Measurements from ENCODE around the gene HOXD4. TPM values are rescaled to one million over a fixed set of nuclear protein-coding genes. Genes with fewer than 3 reads are reported as not detected.

The HOXD4 gene
- total RNA-seq, 4 donors from 2014 or later: 1.0 to 14.2 (median 1.9) TPM

DNA sequence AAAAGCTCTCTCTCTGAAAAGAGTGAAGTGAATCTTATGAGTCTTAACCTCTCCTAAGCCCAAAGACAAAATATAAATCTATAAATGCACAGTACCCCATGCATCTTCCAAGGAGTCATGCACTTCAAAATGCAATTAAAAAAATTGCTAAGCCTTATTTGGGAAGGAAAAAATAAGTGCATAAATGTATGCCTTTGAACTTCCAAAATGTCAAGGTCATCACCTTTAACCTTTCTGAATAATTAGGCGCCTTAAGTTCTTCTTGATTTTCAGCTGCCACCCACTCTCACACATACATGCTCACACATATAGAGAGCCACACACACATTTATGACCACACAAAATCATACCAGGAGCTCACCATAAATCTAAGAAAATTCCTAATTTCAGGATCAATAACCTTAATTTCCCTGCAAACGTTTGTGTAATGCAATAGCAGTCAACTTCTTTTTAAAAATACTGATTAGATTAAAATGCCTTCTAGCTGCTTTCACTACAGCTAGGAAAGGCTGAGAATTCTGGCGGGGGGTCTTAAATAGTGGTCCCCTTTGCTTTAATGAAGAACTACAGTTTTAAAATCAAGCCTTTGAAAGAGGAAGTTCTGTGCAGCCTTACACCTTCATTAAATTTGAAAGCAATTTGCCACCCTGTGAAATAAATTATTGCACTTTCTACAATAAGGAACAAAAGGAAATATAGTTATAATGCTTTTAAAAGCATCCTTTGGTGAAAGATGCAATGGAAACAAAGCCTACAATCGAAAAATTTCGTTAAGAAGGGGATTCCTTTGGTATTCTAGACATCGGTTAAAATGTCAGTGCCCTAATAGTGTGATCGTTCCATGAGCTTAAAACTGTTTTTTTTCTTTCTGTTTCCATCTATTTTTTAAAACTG is 40.7 kb upstream of the HOXD4 start:
- TF ChIP-seq, protein P1, sequence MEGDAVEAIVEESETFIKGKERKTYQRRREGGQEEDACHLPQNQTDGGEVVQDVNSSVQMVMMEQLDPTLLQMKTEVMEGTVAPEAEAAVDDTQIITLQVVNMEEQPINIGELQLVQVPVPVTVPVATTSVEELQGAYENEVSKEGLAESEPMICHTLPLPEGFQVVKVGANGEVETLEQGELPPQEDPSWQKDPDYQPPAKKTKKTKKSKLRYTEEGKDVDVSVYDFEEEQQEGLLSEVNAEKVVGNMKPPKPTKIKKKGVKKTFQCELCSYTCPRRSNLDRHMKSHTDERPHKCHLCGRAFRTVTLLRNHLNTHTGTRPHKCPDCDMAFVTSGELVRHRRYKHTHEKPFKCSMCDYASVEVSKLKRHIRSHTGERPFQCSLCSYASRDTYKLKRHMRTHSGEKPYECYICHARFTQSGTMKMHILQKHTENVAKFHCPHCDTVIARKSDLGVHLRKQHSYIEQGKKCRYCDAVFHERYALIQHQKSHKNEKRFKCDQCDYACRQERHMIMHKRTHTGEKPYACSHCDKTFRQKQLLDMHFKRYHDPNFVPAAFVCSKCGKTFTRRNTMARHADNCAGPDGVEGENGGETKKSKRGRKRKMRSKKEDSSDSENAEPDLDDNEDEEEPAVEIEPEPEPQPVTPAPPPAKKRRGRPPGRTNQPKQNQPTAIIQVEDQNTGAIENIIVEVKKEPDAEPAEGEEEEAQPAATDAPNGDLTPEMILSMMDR (IDR thresholded peaks at IDR 0.05): no peak
- ATAC-seq (ENCODE audit: low FRiP score): no peak

DNA sequence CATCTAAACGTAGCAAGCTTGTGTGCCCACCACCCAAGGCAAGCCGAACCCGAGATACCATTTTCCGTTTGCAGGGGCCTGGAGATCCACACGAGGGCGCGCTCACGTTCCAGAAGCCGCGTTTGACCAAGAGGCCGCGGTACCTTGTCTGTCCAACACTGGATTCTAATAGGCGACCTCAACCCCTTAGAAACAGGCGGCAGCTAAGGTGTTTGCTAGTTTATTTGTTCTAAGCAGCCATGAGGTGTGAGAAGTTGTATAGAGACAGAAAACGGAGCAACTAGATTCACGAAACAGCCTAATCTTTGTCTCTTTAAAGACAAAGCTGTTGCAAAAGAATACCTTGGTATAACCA is 40.1 kb upstream of the HOXD4 start:
- TF ChIP-seq, protein P1 (IDR thresholded peaks at IDR 0.05): no peak
- no peak for DNase-seq (ENCODE audit: low spot score)
- no peak for ATAC-seq (ENCODE audit: low FRiP score)

More for the DNA sequence above, 40.7 kb upstream of the HOXD4 start:
- DNase-seq (ENCODE audit: low spot score): no peak

DNA sequence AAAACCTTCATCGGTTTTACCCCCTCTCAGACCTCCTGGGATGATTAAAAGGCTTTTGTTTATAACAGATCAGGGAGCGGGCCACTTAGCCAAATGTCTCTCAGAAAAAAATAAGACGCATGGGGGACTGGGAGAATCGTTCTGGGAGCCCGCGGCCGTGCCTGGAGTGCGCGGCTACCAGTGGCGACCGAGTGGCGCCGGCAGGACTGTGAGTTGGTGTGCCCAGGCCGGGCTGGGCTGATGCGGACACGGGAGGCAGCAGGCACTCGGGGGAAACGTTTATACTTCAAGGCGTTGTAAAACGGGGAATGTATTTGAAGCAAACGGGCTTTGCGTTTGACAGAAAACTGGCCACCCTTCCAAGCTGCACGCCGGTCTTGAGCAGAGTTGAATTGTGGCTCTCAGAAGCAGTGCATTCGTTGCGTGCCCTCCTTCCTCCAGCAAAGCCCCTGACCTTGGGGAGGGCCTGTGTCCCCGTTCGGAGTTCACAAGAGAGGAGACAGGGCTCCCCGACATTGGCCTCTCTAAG is 39.4 kb upstream of the HOXD4 start:
- TF ChIP-seq, protein P1 (IDR thresholded peaks at IDR 0.05): no peak
- DNase-seq (ENCODE audit: low spot score) (no peak), ATAC-seq (ENCODE audit: low FRiP score) (no peak)

DNA sequence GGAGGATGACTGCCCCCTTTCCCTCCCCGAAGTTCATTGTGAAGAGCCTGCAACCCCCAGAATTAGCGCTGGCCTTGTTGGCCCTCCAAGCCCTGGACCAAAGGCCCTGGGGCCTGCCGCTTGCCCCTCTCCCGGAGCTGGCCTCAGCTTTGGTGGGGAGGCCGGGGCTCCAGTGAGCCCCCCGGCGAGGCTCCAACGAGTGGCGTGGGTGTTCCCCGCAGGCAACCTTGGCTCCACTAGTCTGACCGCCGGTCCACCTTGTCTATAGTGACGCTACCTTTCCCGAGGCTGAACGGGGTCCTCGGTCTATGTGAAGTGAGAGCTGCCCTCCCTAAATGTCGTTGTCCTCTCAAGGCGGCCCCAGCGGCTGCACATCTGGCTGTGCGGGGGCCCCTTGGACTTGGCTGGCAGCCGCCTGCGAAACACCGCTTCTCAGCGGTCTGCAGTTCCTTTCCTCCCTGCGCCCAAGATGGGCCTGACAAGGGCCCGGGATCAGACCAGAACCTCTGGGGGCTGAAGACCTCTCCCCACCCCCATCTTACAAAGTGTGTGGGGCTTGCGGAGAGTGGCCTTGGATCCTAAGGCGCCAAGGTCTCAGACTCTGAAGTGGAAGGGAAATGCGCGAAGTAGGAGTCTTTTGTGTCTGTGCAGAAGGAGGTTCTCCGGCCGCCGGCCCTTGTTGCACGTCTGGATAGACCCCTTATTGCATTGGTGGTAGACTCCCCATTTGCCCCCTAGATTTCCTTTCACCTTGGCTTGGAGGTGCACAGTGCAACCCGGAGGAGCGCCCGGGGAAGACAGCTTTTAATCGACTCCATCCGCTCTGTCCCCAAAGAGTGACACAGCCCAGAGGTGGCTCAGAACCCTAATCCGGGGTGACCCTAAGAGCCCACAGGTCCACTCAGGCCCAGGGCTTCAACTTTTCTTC is 38.7 kb upstream of the HOXD4 start:
- ATAC-seq (ENCODE audit: low FRiP score) (no peak), DNase-seq (ENCODE audit: low spot score) (no peak)
- TF ChIP-seq, protein P1 (IDR thresholded peaks at IDR 0.05): no peak

DNA sequence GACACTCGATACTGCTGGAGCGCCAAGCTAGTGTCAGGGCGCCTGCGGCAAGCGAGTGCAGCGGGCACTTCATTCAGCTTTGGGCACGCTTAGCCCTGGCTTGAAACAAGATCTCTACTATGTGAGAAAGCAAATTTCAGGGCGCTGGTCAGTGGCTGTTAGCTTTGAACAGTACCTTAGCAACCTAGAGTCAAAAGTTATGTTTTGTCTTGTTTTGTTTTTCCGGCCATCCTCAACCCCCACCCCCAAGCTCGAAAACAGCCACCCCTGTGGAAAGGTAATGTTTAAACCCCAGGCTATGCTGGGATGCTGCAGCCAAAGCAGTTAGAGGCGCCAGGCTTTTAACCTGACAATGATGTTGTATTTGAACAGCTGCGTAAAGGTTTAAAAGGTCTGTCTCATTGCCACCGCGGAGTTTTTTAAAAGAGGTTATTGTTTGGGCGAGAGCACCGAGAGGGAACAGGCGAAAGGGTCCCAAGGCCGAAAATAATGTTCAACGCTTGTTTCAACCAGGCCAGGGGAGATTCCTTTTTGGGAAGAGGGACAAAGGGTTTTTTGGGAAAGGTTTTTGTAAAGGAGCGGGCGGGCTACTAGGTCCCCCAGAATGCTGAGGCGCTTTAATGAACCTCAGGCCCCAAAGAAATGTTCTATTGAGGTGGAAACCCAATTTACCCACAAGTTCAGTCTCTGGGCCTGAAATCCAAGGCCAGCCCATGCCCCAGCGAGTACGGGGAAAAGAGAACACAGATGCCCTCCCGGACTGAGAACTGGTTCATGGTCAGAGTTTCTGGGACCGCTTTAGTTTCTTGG is 37.0 kb upstream of the HOXD4 start:
- TF ChIP-seq, protein P1 (IDR thresholded peaks at IDR 0.05): no peak
- no peak for ATAC-seq (ENCODE audit: low FRiP score)
- DNase-seq (ENCODE audit: low spot score): no peak

DNA sequence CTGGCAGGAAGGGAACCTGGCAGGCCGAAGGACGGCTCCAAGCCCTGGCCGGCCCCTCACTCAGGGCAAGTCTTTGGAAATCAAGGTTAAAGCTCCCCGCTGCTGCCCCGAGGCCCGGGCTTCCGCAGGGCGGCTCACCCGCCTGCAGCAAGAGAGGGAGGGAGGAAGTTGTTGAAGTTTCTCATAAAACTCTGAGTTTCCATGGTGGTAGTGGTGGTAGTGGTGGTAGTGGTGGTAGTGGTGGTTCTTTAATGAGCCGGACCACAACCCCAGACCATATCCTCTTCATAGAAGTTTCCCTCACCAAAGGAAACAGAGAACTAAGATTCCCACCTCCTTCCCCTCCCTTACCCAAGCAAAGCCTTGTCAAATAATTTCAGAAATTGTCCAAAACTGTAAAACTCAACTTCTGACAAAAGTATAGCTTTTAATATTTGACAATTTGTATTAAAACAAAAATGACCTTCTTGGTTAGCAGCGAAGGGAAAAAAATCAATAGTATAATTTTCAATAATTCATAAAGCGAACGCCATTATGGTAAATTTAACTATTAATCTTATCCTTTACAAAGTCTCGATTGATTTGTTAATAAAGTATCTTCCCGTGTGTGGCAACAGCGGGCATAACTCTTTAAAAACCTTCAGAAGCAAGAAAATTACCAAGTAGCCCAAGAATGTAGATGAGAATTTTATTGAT is 36.3 kb upstream of the HOXD4 start:
- TF ChIP-seq, protein P1 (IDR thresholded peaks at IDR 0.05): no peak
- ATAC-seq (ENCODE audit: low FRiP score) (no peak), DNase-seq (ENCODE audit: low spot score) (no peak)

Data from omental fat pad (tissue), 4 donors.